Measurements from ENCODE around the gene NHLRC1.

DNA sequence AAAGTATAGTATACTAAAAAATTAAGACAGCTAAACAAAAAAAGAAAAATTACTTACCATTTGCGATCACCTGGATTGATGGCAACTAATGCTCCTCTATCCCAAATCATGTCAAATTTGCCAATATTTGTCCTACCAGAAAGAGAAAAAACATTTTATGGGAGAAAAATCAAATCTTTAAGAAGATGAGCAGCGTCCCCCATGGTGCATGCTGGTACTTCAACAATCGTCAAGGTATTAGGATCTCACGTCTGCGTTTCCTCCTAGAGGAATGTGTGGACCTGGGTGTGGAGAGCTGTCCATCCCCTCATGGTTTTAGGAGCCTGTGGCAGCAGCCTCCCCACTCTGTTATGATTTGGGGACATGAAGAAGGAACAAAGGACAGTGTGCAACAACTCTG lies 16.4 kb upstream of the NHLRC1 start:
- TF ChIP-seq CTCF (IDR thresholded peaks at IDR 0.05; ENCODE audit: low read depth, low read length, poor library complexity, severe bottlenecking) (no peak), EZH2phosphoT487 (IDR thresholded peaks at IDR 0.05; ENCODE audit: borderline replicate concordance, low read length) (no peak)
